CD4-positive, alpha-beta T cell treated with Interleukin-4 for 1 hour (primary cell): ENCODE data around the gene MTPN.

Source experiments
- DNase-seq, 2 donors: peaks; one replicate each; pipeline ENCODE4 v3.0.0-alpha.2; 2020 to 2022

The MTPN gene

DNA sequence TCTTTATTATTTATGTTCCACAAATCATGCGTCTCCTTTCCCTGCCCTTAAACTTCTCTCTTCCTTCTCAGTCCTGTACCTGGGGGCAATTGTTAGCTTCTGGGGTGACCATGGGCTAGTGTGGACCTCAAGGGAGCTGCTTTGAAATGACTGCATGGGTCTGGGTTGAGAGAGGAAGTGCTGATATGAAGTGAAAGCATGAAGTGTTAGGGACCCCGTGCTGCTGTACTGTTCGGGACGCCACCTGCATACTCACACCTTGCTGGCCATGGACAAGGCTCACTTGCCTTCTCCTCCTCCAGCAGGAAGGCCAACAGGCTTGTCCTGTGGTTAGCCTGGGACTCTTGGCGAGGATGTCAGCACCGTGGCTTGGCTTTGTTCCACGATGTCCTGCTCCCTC, 56.7 kb downstream of the MTPN start:
- DNase-seq: no peak

GRCh38 chr7:135919071-135919841, 57.9 kb downstream of the MTPN start:
- DNase-seq: no peak

GRCh38 chr7:135918134-135918533, 59.0 kb downstream of the MTPN start:
- no peak for DNase-seq

- DNase-seq: no peak
Measured at GRCh38 chr7:135917721-135918120, 59.4 kb downstream of the MTPN start.

DNA sequence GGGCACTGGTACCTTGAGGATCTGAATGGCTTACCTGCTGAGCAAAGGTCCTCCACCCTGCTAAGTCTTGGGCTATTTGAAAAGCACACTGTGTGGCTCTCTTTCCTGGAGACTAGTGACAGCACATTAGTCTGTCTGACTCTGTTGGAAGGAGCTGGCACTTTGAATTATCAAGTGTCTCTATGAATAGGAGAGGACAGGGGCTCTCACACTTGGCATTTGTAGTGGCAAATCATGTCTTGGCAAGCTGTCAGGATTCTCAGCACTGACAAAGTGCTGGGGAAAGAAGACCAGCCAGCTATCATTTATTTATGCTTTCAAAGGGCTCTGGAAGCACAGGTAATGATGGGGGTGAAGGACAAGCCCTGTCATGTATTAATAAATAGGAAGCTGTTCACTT, 62.8 kb downstream of the MTPN start:
- no peak for DNase-seq

GRCh38 chr7:135913404-135913803, 63.8 kb downstream of the MTPN start:
- no peak for DNase-seq

- DNase-seq: no peak
Measured at GRCh38 chr7:135911099-135911498, 66.1 kb downstream of the MTPN start.

DNA sequence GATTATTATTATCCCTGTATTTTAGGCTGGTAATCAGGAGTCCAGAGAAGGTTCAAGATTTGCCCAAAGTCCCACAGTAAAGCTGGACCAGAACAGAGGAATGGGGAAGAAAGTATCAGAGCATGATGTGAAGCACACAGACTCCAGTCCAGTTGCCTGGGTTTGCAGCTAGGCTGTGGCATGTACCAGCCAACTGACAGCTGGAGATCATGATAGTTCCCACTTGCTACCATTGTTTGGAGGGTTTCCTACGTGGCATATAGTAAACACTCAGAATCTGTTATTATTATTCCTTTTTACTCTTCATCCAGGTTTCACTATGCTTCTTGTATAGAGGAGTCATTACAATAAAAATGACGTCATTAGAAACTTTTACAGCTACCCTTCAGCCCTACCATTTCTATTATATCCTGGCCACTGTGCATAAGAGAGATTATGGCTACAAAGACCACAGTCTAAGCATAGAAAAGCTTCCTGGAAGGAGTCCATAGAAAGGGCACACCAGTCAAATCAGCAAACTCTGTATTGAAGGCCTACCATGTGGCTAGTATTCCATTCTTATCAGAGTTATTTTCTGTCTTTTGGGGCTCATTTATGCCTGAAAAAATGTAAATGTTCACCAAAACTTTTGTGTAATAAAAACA, 66.6 kb downstream of the MTPN start:
- DNase-seq: no peak

GRCh38 chr7:135905858-135906257, 71.3 kb downstream of the MTPN start:
- DNase-seq: no peak

- no peak for DNase-seq
Measured at GRCh38 chr7:135905355-135905754, 71.8 kb downstream of the MTPN start.

DNA sequence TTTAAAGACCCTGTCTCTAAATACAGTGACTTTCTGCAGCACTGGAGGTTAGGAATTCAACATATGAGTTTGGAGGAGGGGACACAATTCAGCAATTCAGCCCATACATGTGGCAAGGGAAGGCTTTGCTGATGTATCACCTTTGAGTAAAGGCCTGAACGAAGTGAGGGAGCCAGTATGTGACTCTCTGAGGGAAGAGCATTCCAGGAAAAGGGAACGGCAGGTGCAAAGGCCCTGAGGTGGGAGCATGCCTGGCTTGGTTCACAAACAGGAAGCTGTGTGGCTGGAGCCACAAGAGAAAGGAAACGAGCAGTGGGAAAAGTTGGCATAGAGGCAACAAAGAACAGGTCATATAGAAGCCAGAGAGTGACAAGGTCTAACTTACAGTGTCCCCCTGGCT, 72.9 kb downstream of the MTPN start:
- no peak for DNase-seq

DNA sequence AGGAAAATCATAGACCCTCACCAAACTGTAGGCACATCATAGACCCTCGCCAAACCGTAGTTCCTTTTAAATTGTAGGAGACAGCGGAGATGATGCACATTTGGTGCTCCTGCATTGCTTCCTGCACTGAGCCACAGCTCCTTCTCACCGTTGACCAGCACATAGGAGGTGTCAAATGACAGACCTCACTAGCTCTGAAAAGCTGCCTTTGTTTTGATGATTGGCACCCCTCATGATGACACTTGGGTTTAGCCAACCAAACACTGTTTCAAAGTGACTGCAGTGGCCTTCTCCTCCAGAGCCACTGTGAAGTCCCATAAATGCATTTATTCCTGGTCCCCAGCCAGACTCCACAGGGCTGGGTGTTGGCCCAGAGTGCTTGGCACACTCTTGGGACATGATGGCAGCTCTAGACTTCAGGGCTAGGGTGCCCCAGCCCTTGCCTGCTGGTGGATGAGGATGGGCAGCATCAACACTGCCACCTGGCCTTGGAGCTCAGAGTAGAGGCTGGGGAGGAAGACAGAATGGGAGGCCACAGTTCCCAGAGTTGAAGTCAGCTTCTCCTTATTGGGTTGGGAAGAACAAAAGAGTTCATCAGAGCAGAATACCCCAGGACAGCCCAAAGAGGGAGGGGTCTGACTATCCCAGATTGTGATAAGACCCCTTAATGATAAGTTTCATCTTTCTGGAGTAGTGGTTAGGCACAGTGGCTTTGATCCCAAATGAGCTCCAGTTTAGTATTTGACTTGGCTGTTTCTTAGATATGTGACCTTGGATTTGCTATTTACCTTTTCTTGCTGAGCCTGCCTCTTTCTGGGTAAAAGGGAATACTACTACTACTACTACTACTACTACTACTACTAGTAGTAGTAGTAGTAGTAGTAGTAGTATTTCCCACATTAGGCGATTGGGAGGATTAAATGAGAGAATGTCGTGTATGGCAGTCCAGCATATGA, 75.3 kb downstream of the MTPN start:
- no peak for DNase-seq

- DNase-seq: no peak
Measured at GRCh38 chr7:135900065-135900546, 77.1 kb downstream of the MTPN start.

- DNase-seq: no peak
Measured at GRCh38 chr7:135899458-135900064, 77.6 kb downstream of the MTPN start.

DNA sequence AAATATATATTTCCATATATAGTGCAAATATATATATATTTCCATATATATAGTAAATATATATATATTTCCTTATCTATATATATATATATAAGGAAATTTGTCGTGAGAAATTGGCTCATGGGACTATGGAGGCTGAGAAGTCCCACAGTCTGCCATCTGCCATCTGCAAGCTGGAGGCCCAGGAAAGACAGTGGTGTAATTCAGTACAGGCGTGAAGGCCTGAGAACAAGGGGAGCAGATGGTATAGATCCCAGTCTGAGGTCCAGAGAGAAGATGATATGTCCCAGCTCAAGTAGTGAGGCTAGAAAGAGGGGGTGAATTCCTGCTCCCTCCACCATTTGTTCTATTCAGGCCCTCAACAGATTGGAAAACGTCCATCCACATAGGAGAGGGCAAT, 78.9 kb downstream of the MTPN start:
- no peak for DNase-seq

- DNase-seq: no peak
Measured at GRCh38 chr7:135894816-135895215, 82.3 kb downstream of the MTPN start.

DNA sequence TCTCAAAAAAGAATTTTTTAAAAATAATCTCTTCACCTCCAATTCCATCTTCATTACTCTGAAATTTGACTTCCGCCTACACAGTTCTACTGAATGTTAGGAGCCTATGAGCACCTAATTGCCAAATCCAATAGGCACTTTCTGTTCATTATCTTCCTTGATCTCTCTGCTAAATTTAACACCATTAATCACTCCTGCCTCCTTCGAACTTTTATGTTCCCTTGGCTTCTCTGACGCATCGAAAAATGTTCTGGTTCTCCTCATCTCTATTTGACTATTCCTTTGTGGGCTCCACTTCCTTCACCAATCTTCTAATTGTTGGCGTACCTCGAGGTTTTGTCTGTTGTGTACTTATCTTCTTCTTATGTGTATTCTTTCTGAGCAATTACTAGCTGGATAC, 87.3 kb downstream of the MTPN start:
- no peak for DNase-seq

- no peak for DNase-seq
Measured at GRCh38 chr7:135888740-135889139, 88.4 kb downstream of the MTPN start.

GRCh38 chr7:135886345-135887132, 90.6 kb downstream of the MTPN start:
- no peak for DNase-seq

- no peak for DNase-seq
Measured at GRCh38 chr7:135884495-135885232, 92.5 kb downstream of the MTPN start.

- DNase-seq: no peak
Measured at GRCh38 chr7:135879233-135879632, 97.9 kb downstream of the MTPN start.
